SIG-M5 treated with dmso at 0.1 percent for 504 hours (cell line): ENCODE results near the gene RPP25L.

Experiments used
- DNase-seq: peaks from one replicate; lab custom pipeline; 2025; ENCODE audit not compliant: unreplicated experiment; lab: John Stamatoyannopoulos, UW

RPP25L gene

DNA sequence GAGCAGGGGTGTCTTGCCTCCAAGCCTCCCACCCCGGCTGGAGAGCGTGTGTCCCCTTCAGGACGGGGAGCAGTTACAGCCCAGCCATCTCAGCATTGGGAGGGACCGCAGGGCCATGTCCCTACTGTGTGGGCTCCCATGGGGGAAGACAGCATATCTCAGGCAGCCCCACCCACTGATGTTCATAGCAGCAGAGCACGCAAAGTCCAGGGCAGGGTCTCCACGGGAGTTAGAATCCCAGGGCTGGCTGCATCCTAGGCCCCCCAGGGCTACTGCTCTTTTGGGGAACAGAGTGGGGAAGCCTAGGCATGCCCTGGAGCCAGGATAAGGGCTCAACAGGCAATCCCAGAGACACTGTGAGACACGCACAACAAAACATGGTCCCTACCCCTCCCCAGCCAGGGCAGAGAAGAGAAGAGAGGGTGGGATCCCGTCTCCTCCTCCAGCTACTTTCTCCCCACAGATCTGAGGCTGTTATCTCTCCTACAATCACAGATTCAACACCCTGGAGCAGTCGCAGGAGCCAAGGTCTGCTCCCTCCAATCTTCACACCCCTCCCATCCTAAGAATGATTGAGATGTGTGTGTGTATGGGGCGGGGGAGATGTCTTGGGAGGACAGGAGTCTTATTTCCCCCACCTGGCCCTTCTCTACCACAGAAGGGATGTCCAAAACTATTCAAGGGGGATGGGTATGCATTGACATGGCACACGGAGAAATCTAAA is 25.8 kb downstream of the RPP25L start:
- DNase-seq, result no peak

DNA sequence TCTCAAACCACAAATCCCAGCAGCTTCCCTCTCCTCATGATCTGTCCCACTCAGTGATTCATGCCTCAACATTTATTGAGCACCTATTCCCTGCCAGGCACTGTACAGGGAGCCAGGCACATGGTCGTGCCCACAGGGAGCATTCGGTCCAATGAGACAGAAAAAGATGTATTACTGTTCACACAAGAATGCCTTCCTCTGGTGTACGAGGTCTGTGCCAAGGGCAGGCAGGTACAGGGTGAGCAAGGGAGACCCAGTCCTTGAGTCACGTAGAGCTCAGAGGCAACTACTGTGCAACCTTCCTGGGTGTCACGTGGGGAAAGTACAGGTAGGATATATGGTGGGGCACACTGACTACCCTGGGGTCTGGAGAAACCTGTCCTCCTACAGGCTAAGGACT is 26.9 kb downstream of the RPP25L start:
- no peak for DNase-seq

DNA sequence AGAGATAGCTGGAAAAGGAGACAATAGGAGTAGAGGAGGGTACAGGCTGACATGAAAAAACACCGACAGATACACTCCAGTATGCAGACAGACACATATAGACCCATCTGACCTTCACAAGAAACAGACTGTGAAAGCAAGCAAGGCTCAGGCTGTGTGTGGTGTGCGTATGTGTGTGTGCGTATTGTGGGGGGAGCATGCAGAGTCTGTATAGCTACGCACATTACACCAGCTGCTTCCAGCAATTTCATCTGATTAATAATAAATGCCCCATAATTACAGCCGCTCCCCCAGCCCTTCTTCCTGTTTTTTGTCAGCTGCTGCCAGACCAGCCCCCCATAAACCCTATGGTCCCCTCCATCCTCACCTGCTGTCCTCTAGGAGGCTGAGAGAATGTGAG is 29.1 kb downstream of the RPP25L start:
- DNase-seq, result no peak

DNA sequence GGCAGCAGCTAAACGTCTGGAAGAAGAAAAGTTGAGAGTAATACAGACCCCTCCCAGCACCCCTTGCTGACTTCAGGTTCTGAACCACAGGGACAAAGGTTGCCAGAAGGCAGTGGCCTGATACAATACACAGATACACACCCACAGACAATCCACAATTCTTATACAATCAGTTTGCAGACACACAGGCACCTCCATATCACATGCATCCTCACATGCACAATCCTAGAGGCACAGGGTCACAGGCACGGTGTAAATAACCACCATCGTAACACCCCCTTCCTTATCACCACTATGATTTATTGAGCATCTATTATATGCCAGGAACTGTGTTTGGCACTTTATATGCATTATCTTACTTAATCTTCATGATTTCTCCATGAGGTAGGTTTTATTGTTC is 30.6 kb downstream of the RPP25L start:
- DNase-seq, result no peak

DNA sequence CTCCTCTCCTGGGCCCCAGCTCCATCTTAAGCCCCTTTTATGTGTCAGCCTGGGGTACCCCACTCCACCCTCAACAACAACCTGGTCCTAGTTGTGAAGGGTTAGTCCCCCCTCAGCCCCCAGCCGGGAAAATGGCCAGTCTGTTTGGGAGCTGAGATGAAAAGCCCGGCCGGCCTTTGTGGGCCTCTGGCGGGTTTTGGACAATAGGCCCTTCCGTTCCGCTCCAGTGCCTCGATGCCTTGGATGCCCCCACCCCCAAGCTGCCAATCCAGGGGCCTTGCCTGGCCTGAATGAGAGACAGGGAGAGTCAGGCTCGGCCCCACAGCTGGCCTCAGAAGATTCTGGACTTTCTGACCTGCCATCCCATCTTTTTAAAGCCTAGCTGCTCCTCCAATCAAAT is 31.5 kb downstream of the RPP25L start:
- DNase-seq, result no peak

DNA sequence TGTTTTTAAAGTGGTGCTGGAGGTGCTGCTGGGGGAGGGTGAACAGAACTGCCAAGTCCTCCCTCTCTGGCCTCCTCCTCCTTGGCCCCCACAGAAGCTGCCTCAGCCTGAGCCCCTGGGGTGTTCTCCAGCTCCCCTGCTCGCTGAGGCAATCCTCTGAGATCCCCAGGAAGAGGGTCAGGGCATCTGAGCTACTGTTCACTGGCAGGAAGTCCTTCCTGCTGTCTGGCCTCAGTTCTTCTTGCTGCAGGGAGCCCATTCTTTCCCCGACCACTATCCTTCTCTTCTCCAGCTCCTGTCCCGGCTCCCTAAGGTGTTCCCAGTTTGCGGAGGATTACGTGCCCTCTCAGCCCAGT is 32.1 kb downstream of the RPP25L start:
- DNase-seq, result no peak

DNA sequence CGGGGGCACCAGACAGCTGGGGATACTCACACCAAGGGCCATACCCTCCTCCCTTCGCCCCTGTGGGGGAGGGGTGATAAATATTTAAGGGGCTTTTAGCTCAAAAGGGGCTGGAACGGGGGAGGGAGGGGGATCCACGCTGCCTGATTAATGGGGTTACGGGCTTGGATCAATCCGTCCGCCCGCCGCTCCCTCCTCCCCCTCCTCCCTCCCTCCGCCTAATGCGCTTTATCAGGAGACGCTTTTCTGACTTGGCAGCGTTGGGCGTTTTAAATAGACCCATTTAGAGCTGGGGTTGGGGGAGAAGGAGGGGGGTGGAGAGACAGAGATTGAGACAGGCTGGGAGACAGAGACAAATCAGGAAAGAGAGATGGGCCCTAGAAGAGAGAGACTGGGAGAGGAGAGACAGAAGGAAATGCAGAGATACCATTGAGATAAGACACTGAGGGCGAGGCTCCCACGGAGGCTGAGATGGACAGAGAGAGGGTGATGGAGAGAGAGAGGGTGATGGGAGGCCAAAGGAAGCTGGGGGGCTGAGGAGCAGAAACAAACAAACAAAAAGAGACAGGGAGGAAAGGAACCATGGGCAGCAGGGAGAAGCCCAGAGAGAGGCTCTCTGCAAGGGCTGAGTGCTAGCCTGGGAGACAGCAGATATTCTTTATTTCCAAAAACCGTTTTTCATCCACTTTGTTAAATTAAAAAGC is 32.6 kb downstream of the RPP25L start:
- no peak for DNase-seq

DNA sequence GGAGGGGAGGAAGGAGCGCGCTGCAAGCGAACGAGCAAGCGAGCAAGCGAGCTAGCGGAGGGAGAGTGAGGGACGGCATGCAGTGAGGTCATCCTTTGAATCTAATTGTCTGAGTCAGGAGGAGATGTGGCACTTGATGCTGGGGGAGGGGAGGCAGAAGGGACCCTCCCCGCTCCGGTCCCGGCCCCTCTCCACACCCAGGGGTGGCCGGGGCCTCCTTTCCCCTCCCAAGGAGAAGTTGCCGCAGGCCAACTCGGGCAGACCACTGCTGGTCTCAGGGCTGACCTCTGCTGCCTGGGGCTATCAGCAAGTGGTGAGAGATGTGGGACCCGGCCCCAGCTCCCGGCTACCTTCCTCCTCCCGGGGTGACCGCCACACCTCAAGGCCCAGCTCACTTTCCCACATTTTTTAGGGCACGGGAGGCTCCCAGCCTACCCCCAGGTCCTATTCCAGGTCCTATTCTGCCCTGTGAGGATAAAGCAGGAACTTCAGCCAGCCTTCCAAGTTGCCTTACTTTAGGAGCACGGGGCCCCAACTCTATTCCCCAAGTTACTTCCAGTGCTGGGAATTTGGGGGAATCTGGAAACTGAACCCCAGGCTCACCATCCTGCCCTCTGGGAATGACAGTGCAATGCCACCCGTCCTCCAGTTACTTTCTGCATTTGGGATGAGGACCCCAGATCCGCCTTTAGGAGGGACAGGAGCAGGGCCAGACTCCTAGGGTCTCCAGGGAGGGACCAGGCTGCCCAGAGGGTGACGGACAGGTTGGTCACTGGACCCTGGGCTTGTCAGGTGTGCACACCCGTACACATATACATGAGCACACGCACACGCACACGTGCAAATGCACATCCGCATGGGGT is 33.4 kb downstream of the RPP25L start:
- no peak for DNase-seq

DNA sequence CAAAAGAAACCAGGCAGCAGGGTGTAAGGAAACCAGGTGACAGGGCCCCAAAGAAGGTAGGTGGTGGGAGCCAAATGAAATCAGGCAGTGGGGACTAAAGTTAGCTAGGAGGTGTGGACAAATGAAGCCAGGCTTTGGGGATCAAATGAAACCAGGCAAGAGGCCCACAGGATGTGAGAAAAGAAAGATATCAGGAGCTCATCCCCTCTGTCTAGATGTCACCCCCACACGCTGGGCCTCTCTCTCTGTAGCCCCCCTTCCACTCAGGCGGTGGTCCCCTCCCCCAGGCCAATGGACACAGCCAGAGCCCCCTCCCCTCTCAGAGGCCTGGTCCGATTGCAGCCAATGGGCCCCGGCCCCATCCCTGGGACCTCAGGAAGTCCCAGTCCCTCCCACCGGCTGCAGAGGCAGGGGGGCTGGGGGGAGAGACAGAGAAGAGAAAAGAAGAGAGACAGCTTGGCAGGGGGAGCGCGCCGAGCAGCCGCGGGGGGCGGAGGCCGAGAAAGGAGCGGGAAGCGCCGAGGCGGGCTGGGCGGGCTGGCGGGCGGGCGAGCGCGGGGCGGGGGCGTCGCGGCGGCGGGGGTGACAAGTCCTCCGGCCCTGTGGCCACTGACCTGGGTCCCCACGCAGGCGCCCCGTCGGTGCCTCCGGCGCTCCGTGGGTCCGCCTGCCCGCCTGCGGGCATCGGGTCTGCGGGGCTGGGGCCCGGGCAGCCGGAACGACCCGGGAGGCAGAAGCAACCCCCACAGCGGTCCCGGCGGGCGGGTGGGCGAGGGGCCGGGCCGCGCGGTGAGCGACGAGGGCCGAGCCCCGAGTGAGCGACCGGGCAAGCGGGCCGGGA is 34.3 kb downstream of the RPP25L start:
- no peak for DNase-seq

DNA sequence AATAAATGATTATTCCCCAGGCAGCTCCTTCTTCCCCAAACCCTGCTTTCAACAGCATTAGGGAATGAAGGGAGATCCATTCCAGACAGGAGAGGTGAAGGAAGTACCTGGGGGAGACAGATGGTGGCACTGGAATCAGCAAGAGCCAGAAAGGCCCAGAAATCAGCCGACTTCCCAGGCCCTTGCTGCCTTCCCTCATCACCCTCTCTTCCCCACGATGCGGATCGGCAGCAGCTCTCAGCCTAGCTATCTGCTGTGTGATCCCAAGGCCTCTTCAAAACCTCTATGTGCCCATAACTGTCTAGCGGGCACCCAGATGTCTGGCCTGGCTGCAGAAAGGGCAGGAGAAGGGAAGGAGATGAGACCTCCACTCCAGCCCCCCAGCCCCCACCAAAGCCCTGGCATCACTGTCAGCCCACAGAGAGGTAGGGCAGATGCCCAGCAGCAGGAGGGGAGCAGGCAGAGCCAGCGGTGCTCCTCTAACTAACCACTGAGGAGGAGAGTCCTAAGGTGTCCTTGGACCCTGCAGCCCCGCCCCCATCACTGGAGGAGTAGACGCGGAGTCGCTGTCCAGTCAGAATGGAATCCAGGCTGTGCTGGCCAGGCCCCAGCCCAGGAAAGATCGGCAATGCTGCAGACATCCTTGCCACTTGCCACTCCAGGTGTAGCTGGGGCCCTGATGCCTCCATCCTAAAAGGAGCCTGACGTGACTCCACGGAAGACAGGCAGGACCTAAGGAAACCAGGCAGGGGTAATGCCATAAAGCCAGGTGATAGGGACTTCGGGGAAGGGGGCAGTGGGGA is 35.1 kb downstream of the RPP25L start:
- no peak for DNase-seq

DNA sequence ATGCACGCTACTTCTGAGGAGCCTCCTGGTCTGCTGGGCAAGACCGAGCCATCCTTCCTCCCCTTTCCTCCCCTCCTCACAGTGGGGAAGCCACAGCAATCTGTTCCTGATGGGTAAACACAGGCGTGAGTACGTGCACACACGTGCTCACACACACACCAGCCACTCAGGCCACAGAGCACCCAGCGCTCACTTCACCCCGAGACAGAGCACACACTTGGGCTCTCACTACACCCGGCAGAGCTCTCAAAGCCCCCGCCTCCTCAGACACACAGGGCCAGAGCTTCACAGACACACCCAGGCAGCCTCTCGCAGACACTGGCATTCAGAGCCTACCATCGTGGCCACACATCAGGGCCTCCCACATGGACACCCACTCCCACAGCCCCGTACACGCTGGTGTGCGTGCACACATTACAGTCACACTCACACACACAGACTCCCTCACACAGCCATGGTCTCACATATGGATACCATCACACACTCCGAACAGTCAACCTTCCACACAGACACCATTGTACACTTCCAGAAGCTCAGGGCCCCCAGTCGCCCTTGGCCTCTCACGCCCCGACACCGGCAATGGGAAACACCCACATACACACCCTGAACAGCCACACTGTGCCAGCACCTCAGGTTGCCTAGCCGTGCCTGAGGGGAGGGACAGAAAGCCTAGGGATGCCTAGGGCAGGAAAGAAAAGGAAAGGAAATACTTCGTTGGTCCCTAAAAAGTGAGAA is 35.9 kb downstream of the RPP25L start:
- DNase-seq, result no peak

DNA sequence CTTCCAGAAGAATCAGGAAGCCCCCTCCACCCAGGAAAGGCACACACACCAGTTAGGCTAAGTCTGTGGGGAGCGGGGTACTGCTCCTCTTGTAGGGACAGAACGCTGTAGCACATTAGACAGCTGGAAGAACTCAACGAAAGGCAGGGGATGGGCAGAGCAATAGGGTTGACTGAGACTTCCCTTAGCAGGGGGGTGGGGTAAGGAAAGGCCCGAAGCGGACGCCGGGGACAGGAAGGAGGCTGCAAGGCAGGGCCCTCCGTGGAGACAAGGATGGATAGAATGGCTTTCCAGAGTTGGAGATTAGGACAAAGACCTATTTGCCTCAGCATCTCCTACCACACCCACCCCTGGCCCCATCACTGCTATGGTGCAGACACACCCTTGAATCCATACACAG is 36.7 kb downstream of the RPP25L start:
- DNase-seq, result no peak

DNA sequence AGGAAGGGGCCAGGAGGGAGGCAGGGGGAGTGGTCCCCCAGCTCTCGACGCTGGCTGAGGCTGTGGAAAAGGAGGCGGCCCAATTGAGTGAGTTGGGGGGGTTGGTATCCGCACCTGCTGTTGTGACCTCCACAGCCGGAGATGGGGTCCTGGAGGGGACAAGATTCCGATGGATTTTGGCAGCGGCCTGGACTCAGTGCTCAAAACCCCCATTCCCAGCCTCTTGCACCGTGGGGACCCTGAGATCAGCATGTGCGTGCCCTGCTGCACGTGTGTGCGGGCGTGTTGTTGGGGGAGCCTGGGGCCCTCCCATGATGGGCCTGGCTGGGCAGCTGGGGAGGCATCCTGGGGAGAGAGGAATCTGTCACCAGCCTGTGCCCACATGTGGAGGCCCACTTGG is 37.3 kb downstream of the RPP25L start:
- no peak for DNase-seq

DNA sequence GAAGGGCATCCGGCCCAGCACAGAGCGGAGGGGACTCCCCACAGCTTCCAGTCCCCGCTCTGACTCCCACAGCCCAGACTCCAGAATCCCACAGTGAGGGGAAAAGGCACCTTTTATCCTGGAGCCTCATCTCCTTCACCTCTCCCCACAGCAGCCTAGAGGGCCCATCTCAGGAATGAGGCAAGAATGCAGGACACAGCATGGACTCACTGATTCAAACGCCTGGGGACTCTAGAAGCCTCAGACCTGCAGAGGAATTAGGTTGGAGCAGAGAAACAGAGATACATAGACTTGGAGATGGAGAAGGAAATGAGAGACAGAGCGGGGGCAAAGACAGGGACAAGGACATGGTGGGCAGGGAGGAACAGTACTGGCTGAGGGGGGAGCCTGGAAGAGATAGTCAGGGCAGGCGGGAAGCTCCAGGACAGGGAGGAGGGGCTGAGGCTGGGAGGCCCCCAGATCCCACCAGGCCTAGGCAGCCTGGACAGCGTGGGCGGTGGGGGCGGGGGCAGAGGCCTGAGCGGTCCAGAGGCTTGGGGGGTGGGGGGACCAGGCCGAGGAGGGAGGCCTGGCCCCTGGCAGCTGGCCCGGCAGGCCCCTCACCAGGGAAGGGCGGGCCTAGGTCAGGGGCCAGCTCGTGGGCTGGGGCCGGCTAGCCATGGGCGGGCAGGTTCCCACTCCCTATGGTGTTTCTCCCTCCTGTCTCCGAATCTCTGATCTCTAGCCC is 38.1 kb downstream of the RPP25L start:
- no peak for DNase-seq

DNA sequence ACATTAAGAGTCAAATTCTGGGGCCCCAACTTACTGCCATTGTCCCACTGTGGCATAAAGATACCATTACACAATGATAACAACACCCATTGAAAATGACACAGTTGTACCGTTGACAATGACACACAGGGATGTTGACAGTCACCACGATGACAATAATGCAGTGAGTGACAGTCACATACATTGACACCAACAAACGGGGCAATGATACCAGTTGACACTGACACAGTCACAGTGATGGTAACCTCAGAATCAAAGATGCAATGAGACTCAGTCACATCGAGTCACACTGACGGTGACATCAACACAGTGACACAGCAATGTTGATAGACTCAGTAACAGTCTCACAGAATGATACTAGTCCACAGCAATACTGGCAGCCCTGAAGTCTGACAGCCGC is 39.3 kb downstream of the RPP25L start:
- DNase-seq, result no peak

DNA sequence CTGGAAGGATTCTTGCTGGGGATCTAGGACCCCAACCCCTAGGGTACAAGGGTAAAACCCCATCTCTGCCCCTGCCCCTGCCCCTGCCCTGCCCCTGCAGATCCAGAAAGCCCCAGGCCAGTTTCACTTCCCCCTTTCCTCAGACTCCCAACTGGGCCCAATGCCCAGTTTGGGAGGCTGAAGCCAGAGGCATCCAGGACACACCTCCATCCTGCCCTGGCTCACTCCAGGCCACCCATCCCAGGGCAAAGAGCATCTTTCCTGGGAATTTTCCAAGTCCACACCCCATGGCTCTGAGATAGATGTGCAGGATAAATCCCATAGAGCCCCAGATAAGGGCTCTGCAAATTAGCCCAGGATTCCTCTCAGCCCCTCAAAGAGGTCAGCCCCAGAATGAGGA is 39.8 kb downstream of the RPP25L start:
- no peak for DNase-seq

DNA sequence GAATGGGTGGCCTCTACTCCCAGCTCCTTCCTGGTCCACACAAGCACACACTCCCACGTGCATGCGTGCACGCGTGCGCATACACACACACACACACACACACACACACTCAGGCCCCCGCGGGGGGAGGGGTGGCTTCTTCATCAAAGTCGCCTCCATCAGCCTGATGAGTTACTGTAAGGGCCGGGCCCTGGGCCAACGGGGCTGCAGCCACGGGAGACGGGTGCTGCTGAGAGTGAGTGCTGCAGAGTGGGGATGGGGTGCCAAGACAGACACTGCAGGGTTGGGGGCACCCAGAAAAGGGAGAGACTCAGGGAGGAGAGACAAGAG is 40.5 kb downstream of the RPP25L start:
- DNase-seq, result no peak

DNA sequence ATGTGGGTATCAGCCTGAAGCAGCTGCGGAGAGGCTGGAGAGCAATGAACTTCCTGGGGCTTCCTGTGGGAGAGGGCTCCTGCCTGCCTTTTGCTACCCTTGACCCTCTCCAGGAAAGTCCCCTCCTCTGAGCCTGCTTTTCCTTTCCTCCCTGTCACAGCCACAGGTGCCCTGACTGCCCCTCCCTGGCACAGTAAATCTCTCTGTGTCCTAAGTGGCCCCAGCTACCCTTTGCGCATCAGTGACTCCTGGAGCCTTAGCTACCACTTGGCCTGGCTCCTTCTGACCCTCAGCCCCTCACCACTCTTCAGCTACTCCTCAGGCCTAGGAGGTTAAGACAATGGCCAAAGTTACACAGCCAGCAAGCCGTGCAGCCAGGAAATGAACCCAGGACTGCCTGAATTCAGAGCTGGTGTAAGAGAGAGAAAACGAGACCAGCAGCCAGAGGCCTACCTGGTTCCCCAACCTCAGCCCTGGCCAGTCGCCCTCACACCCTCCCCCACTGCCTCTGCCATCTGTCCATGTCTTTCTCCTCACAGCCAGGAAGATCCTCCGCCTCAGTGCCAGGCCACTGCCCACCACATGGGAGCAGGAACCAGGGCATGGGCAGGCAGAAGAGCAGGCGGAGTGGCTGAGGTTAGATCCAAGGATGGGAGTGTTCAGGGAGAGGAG is 41.0 kb downstream of the RPP25L start:
- DNase-seq, result no peak

DNA sequence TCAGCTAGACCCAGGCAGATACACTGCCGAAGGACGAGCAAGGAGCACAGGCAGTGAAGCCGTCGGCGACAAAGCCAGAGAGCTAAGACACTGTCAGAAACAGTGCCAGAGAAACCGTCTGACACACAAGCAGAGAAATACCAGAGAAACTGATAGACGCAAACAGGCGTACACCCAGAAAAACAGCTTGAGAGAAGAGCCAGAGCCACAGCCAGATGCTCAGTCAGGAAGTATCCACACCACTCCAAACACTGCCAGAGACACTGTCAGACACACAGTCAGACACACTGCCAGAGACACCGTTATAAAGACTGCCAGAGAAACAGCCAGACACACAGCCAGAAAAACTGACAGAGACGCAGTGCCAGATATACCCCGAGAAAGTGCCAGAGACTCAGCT is 41.5 kb downstream of the RPP25L start:
- no peak for DNase-seq
